ENCODE results near the gene ERC2.

- TF ChIP-seq, protein P1, sequence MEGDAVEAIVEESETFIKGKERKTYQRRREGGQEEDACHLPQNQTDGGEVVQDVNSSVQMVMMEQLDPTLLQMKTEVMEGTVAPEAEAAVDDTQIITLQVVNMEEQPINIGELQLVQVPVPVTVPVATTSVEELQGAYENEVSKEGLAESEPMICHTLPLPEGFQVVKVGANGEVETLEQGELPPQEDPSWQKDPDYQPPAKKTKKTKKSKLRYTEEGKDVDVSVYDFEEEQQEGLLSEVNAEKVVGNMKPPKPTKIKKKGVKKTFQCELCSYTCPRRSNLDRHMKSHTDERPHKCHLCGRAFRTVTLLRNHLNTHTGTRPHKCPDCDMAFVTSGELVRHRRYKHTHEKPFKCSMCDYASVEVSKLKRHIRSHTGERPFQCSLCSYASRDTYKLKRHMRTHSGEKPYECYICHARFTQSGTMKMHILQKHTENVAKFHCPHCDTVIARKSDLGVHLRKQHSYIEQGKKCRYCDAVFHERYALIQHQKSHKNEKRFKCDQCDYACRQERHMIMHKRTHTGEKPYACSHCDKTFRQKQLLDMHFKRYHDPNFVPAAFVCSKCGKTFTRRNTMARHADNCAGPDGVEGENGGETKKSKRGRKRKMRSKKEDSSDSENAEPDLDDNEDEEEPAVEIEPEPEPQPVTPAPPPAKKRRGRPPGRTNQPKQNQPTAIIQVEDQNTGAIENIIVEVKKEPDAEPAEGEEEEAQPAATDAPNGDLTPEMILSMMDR (IDR thresholded peaks at IDR 0.05): no peak
- TF ChIP-seq POLR2A (IDR thresholded peaks at IDR 0.05): no peak
Observed at GRCh38 chr3:55756976-55757375, 711.3 kb downstream of the ERC2 start.
